NCI-H1105 treated with DMSO at 0.1 percent for 48 hours (cell line): ENCODE data around the gene SCN4A.
A peak's percentile ranks its signal among the peaks of the same experiment; 100 is the strongest.
"Not testable (repeated sequence)": the region's sequence is repeated elsewhere in the genome, so short reads cannot be mapped to it uniquely, and the experiment has no call there.

Experiments used
- DNase-seq: peaks from one replicate; lab custom pipeline; 2025; lab: John Stamatoyannopoulos, UW

SCN4A gene

GRCh38 chr17:63972796-63973195 lies at the start of gene SCN4A:
SCN4A (minus strand) TSS chr17:63972918; CDS start chr17:63972841, 77 bp downstream.
- DNase-seq = no peak

- DNase-seq = no peak
Measured at GRCh38 chr17:64020056-64020766, 47.5 kb upstream of the SCN4A start, which contains the start of gene ICAM2. ICAM2 (minus strand) TSS chr17:64020633; CDS start chr17:64006691, 13,942 bp downstream.

- DNase-seq = not testable (repeated sequence)
Measured at GRCh38 chr17:64019551-64019961, 46.8 kb upstream of the SCN4A start.

- no peak for DNase-seq
Measured at GRCh38 chr17:64017381-64017980, 44.8 kb upstream of the SCN4A start.

- DNase-seq = no peak
Measured at GRCh38 chr17:64016974-64017373, 44.3 kb upstream of the SCN4A start.

- no peak for DNase-seq
Measured at GRCh38 chr17:64016231-64016784, 43.6 kb upstream of the SCN4A start.

- no peak for DNase-seq
Measured at GRCh38 chr17:64015447-64015846, 42.7 kb upstream of the SCN4A start.

- no peak for DNase-seq
Measured at GRCh38 chr17:64009571-64010402, 37.1 kb upstream of the SCN4A start.

GRCh38 chr17:64008830-64009229 lies 36.1 kb upstream of the SCN4A start:
- no peak for DNase-seq

- no peak for DNase-seq
Measured at GRCh38 chr17:64008346-64008745, 35.6 kb upstream of the SCN4A start.

- no peak for DNase-seq
Measured at GRCh38 chr17:64007838-64008282, 35.1 kb upstream of the SCN4A start.

- DNase-seq = not testable (repeated sequence)
Measured at GRCh38 chr17:64007089-64007837, 34.5 kb upstream of the SCN4A start.

- no peak for DNase-seq
Measured at GRCh38 chr17:64006361-64007088, 33.8 kb upstream of the SCN4A start.

- peak; percentile 76 for DNase-seq
Measured at GRCh38 chr17:64005734-64006167, 33.0 kb upstream of the SCN4A start.

GRCh38 chr17:64004903-64005733 lies 32.4 kb upstream of the SCN4A start:
- no peak for DNase-seq

GRCh38 chr17:64004218-64004770 lies 31.6 kb upstream of the SCN4A start:
- no peak for DNase-seq

GRCh38 chr17:64003526-64004121 lies 30.9 kb upstream of the SCN4A start:
- no peak for DNase-seq

GRCh38 chr17:64002658-64003525 lies 30.2 kb upstream of the SCN4A start:
- DNase-seq = no peak
